Measurements from ENCODE around the gene CCDC102A. TPM values are rescaled to one million over a fixed set of nuclear protein-coding genes. Genes with fewer than 3 reads are reported as not detected.
A peak's percentile ranks its signal among the peaks of the same experiment; 100 is the strongest.

CCDC102A gene
- total and polyA plus RNA-seq, 9 of the 15 experiments (the other 6 are each of a cell fraction or from before 2014, with no cell fraction given) = 0.03 to 4.9 (median 1.4) TPM

- TF ChIP-seq ZHX1 (conservative IDR thresholded peaks at IDR 0.05; ENCODE audit: low read length) = no peak
Measured at GRCh38 chr16:57527610-57528360, 8.6 kb downstream of the CCDC102A start (continued).

- ChIA-PET POLR2A (interaction anchor here (0.6 kb wide), 1 partner anchor 138 kb away, joined by 3 read pairs; no protein-coding TSS in a partner anchor), CTCF (ENCODE audit: low intra/inter-chr PET ratio) (no interaction called here)
- intact Hi-C loops (cut with micrococcal nuclease) = no loop called here
- in situ Hi-C loops (cut with MboI) = no loop called here
- Histone ChIP-seq H3K4me1 (replicated peaks in 1 of 2; ENCODE audit: control insufficient read depth in 2 of 2, insufficient read depth in 2 of 2, low read length in 2 of 2) (peaks cover 13 to 29% of the 10 kb centered on the region in 2 experiments), H3K4me2 (ENCODE audit: insufficient read depth, low read length) (no peak overlapping the region), H3K27me3 (ENCODE audit: control insufficient read depth in 2 of 2, insufficient read depth in 2 of 2, low read length in 2 of 2) (no peaks in the 10 kb centered on the region; a peak in 1 of 5 replicates), H3K36me3 (ENCODE audit: control insufficient read depth, insufficient read depth, low read length) (no peaks in the 10 kb centered on the region), H4K20me1 (replicated peaks; ENCODE audit: control insufficient read depth, insufficient read depth, low read length) (no peaks in the 10 kb centered on the region), H2AFZ (ENCODE audit: low read depth, low read length) (no peak overlapping the region), H3K4me3 (no peak overlapping the region), H3K79me2 (ENCODE audit: control insufficient read depth, insufficient read depth, low read length) (no peaks in the 10 kb centered on the region), H3K9me1 (ENCODE audit: control insufficient read depth, insufficient read depth, low read length) (no peaks in the 10 kb centered on the region), H3K9ac (ENCODE audit: insufficient read depth in 1 of 2, low read depth in 2 of 2, low read length in 2 of 2) (peak overlapping the region in 1 of 2 experiments; percentile 11; a peak in 1 of 4 replicates), H3K27ac (ENCODE audit: extremely low read depth, low read depth, low read length) (no peak overlapping the region), H3K9me3 (replicated peaks; ENCODE audit: control insufficient read depth, insufficient read depth, low read depth, low read length) (no peaks in the 10 kb centered on the region)
- WGBS (ENCODE audit: insufficient coverage, low coverage, missing lambda C conversion rate) = 59% methylated on average over 4 of the region's 4 CpGs
- FAIRE-seq (no peak), ATAC-seq (no peak), DNase-seq (ENCODE audit: extremely low read depth in 1 of 4, low spot score in 3 of 4) (no peak)
- BruUV-seq (replicated peaks) = no TSS peak
- no peak for TF ChIP-seq CHAMP1 (IDR thresholded peaks at IDR 0.05)
- no peak for TF ChIP-seq MECOM (CRISPR knock-in tag; IDR thresholded peaks at IDR 0.05)
- no peak for TF ChIP-seq KDM2B (CRISPR knock-in tag; IDR thresholded peaks at IDR 0.05)
- no peak for TF ChIP-seq HEY1 (CRISPR knock-in tag; IDR thresholded peaks at IDR 0.05; ENCODE audit: borderline replicate concordance)
- TF ChIP-seq RCOR1 (IDR thresholded peaks at IDR 0.05; ENCODE audit: borderline replicate concordance in 1 of 2, low read depth in 2 of 2, low read length in 2 of 2) = no peak
- no peak for TF ChIP-seq CREB3L1 (IDR thresholded peaks at IDR 0.05; ENCODE audit: borderline replicate concordance, low read depth)
- no peak for TF ChIP-seq CXXC5 (CRISPR knock-in tag; IDR thresholded peaks at IDR 0.05)
- no peak for TF ChIP-seq ZNF584 (CRISPR knock-in tag; IDR thresholded peaks at IDR 0.05; ENCODE audit: low read depth)
- TF ChIP-seq NUFIP1 (IDR thresholded peaks at IDR 0.05; ENCODE audit: partially characterized antibody) = no peak
- no peak for TF ChIP-seq RBFOX2 (IDR thresholded peaks at IDR 0.05; ENCODE audit: low read depth, low read length)
- no peak for TF ChIP-seq ZNF589 (CRISPR knock-in tag; IDR thresholded peaks at IDR 0.05; ENCODE audit: low read depth)
- TF ChIP-seq TCF3 (CRISPR knock-in tag; IDR thresholded peaks at IDR 0.05) = no peak
- no peak for TF ChIP-seq FOS (IDR thresholded peaks at IDR 0.05; ENCODE audit: extremely low read depth, insufficient read length)
Measured at GRCh38 chr16:57527027-57527426, 9.3 kb downstream of the CCDC102A start.

Data from K562 (cell line).